CD14-positive monocyte (primary cell): Measurements from ENCODE around the gene HOXB5. TPM values are rescaled to one million over a fixed set of nuclear protein-coding genes. Genes with fewer than 3 reads are reported as not detected.
A peak's percentile ranks its signal among the peaks of the same experiment; 100 is the strongest.

Source experiments
- DNase-seq, 3 donors: peaks; one replicate each; pipeline ENCODE4 v3.0.0-alpha.2; 2011 to 2022
- H2AFZ ChIP-seq: 2 replicates; pipeline ENCODE4 v1.6.0; 2012; ENCODE audit warnings: mild to moderate bottlenecking, low read depth, low read length, inconsistent platforms; ENCODE audit not compliant: insufficient read depth, poor library complexity, severe bottlenecking
- H3K27ac ChIP-seq, 2 donors: 1 replicate in 1 of 2; 2 replicates in 1 of 2; pipeline ENCODE4 v1.5.1; 2012 to 2013; ENCODE audit warnings: low read length in 2 of 2, control low read depth in 1 of 2, inconsistent platforms in 1 of 2, low read depth in 1 of 2, mild to moderate bottlenecking in 1 of 2
- H3K27me3 ChIP-seq, 2 donors: one replicate each; pipeline versions ENCODE4 v1.6.0 to v1.6.1; 2011 to 2013; ENCODE audit warnings: low read length in 2 of 2; ENCODE audit not compliant: control insufficient read depth in 2 of 2, insufficient read depth in 2 of 2
- H3K36me3 ChIP-seq, 2 donors: replicated peaks in 1 of 2; 1 replicate in 1 of 2; 2 replicates in 1 of 2; pipeline versions ENCODE4 v1.5.1 to v1.6.1; 2012 to 2013; ENCODE audit warnings: low read length in 2 of 2, control low read depth in 1 of 2, inconsistent platforms in 1 of 2, mild to moderate bottlenecking in 1 of 2; ENCODE audit not compliant: insufficient read depth in 2 of 2, control insufficient read depth in 1 of 2
- H3K4me1 ChIP-seq, 2 donors: 1 replicate in 1 of 2; 2 replicates in 1 of 2; pipeline versions ENCODE4 v1.5.1 to v1.6.1; 2012 to 2013; ENCODE audit warnings: low read length in 2 of 2, control low read depth in 1 of 2, inconsistent platforms in 1 of 2, mild to moderate bottlenecking in 1 of 2, moderate library complexity in 1 of 2; ENCODE audit not compliant: insufficient read depth in 2 of 2, control insufficient read depth in 1 of 2
- H3K4me2 ChIP-seq: replicated peaks from 2 replicates; pipeline ENCODE3; 2012; ENCODE audit warnings: low read length, moderate library complexity, mild to moderate bottlenecking; ENCODE audit not compliant: poor library complexity, severe bottlenecking; ENCODE audit errors: extremely low read depth
- H3K4me3 ChIP-seq, 3 experiments: fragments of 200-600 bp in 1 of 3; sonication (generic) in 1 of 3; replicated peaks in 1 of 3; 1 replicate in 2 of 3; 2 replicates in 1 of 3; pipeline ENCODE4 v1.5.1; 2011 to 2013; ENCODE audit warnings: low read length in 3 of 3, mild to moderate bottlenecking in 3 of 3, control low read depth in 2 of 3, low read depth in 2 of 3, inconsistent platforms in 1 of 3, moderate library complexity in 1 of 3
- H3K79me2 ChIP-seq: 2 replicates; pipeline ENCODE4 v1.6.0; 2012; ENCODE audit warnings: mild to moderate bottlenecking, control low read depth, inconsistent platforms, low read length, moderate library complexity; ENCODE audit not compliant: insufficient read depth
- H3K9ac ChIP-seq: 2 replicates; pipeline ENCODE4 v1.6.0; 2017; ENCODE audit warnings: low read length, mild to moderate bottlenecking; ENCODE audit not compliant: insufficient read depth, poor library complexity, severe bottlenecking
- H3K9me3 ChIP-seq, 2 donors: replicated peaks in 1 of 2; 1 replicate in 1 of 2; 2 replicates in 1 of 2; pipeline versions ENCODE4 v1.5.1 to v1.6.1; 2012 to 2013; ENCODE audit warnings: low read length in 2 of 2, control low read depth in 1 of 2; ENCODE audit not compliant: control insufficient read depth in 1 of 2, insufficient read depth in 1 of 2
- H4K20me1 ChIP-seq: 2 replicates; pipeline ENCODE4 v1.6.0; 2012; ENCODE audit warnings: mild to moderate bottlenecking, low read length, control low read depth, moderate library complexity; ENCODE audit not compliant: insufficient read depth
- H3K27ac Mint-ChIP-seq, 7 donors: one replicate each; pipeline ENCODE4 v1.8.0; 2020; ENCODE audit warnings: mild to moderate bottlenecking in 7 of 7, mixed read lengths in 7 of 7, moderate library complexity in 6 of 7, inconsistent platforms in 2 of 7
- H3K27me3 Mint-ChIP-seq, 3 donors: one replicate each; pipeline ENCODE4 v1.8.0; 2021 to 2022; ENCODE audit warnings: low read depth in 3 of 3, mild to moderate bottlenecking in 3 of 3, mixed read lengths in 3 of 3, moderate library complexity in 3 of 3, inconsistent platforms in 1 of 3
- H3K36me3 Mint-ChIP-seq, 2 donors: one replicate each; pipeline ENCODE4 v1.8.0; 2020; ENCODE audit warnings: mixed read lengths in 2 of 2, inconsistent platforms in 1 of 2, mild to moderate bottlenecking in 1 of 2
- H3K4me1 Mint-ChIP-seq: one replicate; pipeline ENCODE4 v1.8.0; 2020; ENCODE audit warnings: mild to moderate bottlenecking, mixed read lengths
- H3K4me3 Mint-ChIP-seq, 2 donors: one replicate each; pipeline ENCODE4 v1.8.0; 2020; ENCODE audit warnings: mild to moderate bottlenecking in 2 of 2, mixed read lengths in 2 of 2, moderate library complexity in 1 of 2
- H3K9me3 Mint-ChIP-seq, 7 donors: one replicate each; pipeline ENCODE4 v1.8.0; 2020 to 2022; ENCODE audit warnings: mixed read lengths in 7 of 7, mild to moderate bottlenecking in 6 of 7, moderate library complexity in 6 of 7, inconsistent platforms in 2 of 7
- CTCF ChIP-seq: fragments of 200-600 bp; IDR thresholded peaks from one replicate; pipeline ENCODE4 v1.8.0; 2022; ENCODE audit warnings: antibody characterized with exemption, mild to moderate bottlenecking
- WGBS: methylation state at CpG from one replicate; pipeline ENCODE4 v1.1.5; 2013; ENCODE audit warnings: missing lambda C conversion rate; ENCODE audit not compliant: insufficient coverage; 5-methylcytosine and 5-hydroxymethylcytosine counted together
- intact Hi-C, 2 donors: fragments of 100-400 bp; cut with micrococcal nuclease; formaldehyde crosslinking; loops; one replicate each; pipeline versions ENCODE4 v1.15.0 to v1.15.1; 2023
- polyA plus RNA-seq, 3 donors: library from polyadenylated mRNA; depleted of rRNA in 1 of 3; unstranded in 2 of 3; stranded (reverse) in 1 of 3; fragments of 300-500 nt in 2 of 3; fragments of >200 nt in 1 of 3; fragmentation: Illumina TruSeq in 2 of 3; gene quantifications; 1 replicate in 2 of 3; 2 replicates in 1 of 3; pipeline ENCODE4 v1.2.3, GENCODE V29; 2012 to 2021

The HOXB5 gene
- polyA plus RNA-seq, 3 donors = not detected

GRCh38 chr17:48546924-48547807 is 46.4 kb downstream of the HOXB5 start:
- Histone ChIP-seq H3K79me2 (no peaks in the 10 kb centered on the region), H4K20me1 (no peaks in the 10 kb centered on the region), H3K4me2 (peak overlapping the region; percentile 76), H3K4me1 (peaks cover 29 to 45% of the 10 kb centered on the region in 2 donors), H3K9me3 (no peaks in the 10 kb centered on the region), H3K27me3 (peaks cover 22 to 59% of the 10 kb centered on the region in 2 donors), H3K4me3 (peak overlapping the region in 2 of 3 experiments; percentile 57 to 76), H3K36me3 (no peaks in the 10 kb centered on the region), H3K9ac (no peak overlapping the region), H3K27ac (no peak overlapping the region), H2AFZ (peak overlapping the region; percentile 83)
- no peak for DNase-seq
- H3K4me3 Mint-ChIP-seq = peak overlapping the region; percentile 73 to 84
- peaks cover 63 to 66% (median 64%) of the 10 kb centered on the region in 3 donors for H3K27me3 Mint-ChIP-seq
- TF ChIP-seq CTCF = no peak
- 30% methylated on average over 7 of the region's 10 CpGs for WGBS
- no peak overlapping the region for H3K27ac Mint-ChIP-seq
- peaks cover 48% of the 10 kb centered on the region for H3K4me1 Mint-ChIP-seq
- peaks cover 0 to 14% (median 8%) of the 10 kb centered on the region in 7 donors for H3K9me3 Mint-ChIP-seq
- intact Hi-C loops = no loop called here
- peaks cover 0 to 10% of the 10 kb centered on the region in 2 donors for H3K36me3 Mint-ChIP-seq

DNA sequence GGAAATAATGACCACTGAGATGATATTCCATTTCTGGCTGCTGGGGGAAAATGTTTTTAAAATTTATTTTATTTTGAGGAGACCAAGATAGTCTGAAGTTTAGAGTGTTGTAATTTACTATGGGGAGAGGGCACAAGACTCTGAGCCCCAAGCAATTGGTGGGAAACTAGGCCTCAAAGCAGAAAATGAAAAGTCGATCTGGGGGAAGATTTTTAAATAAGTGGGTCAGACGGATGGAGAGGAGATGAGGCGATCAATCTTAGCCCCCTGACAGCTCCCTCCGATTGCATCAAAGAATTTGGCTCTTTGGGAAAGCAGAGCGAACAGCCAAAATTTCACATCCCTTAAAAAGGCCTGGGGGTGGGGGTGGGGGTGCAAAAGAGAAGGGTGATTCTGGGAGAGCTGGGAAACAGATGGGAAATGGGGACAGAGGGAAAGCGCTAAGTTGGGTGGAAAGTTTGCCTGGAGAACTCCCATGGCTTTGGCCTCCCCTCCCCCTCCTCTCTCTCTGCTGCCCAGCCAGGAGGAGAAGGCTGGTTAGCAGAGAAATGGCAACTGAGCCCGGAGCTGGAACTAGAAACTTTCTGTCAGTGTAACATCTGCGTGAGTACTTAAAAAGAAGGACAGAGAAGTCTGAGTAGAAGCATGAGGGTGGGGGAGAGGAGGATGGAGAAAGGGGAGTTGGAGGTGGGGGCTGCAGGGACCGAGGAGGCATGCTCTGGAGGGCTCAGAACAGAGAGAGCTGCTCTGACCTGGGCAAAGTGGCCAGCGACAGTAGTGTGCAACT is 47.2 kb downstream of the HOXB5 start:
- WGBS = 25% methylated on average over 2 of the region's 10 CpGs
- H3K4me3 ChIP-seq = no peak overlapping the region

More for the DNA sequence above, 47.2 kb downstream of the HOXB5 start:
- no peaks in the 10 kb centered on the region for H4K20me1 ChIP-seq
- H3K27ac ChIP-seq = no peak overlapping the region
- H3K9ac ChIP-seq = no peak overlapping the region
- H3K27me3 Mint-ChIP-seq = peaks cover 68 to 74% (median 72%) of the 10 kb centered on the region in 3 donors
- H3K36me3 Mint-ChIP-seq = peaks cover 5 to 15% of the 10 kb centered on the region in 2 donors
- no peak for TF ChIP-seq CTCF
- peaks cover 57% of the 10 kb centered on the region for H3K4me1 Mint-ChIP-seq
- H3K36me3 ChIP-seq = no peaks in the 10 kb centered on the region
- peaks cover 27 to 66% of the 10 kb centered on the region in 2 donors for H3K27me3 ChIP-seq
- peaks cover 0 to 21% (median 15%) of the 10 kb centered on the region in 7 donors for H3K9me3 Mint-ChIP-seq
- peak overlapping the region; percentile 3 for H2AFZ ChIP-seq
- H3K79me2 ChIP-seq = no peaks in the 10 kb centered on the region
- no peak overlapping the region for H3K4me2 ChIP-seq
- DNase-seq = no peak
- no peaks in the 10 kb centered on the region for H3K9me3 ChIP-seq
- intact Hi-C loops = no loop called here
- H3K4me3 Mint-ChIP-seq = peak overlapping the region in 1 of 2 donors; percentile 74
- no peak overlapping the region for H3K27ac Mint-ChIP-seq
- peaks cover 35 to 53% of the 10 kb centered on the region in 2 donors for H3K4me1 ChIP-seq
